Superior temporal gyrus (tissue), 1 donor: ENCODE measurements around the gene ZNF512.

ENCODE experiments used
- DNase-seq: peaks from one replicate; pipeline ENCODE4 v3.0.0-alpha.2; 2016; ENCODE audit errors: extremely low spot score

ZNF512 gene

GRCh38 chr2:27634291-27634690 is 51.4 kb downstream of the ZNF512 start:
- DNase-seq = no peak

GRCh38 chr2:27636766-27637165 is 53.9 kb downstream of the ZNF512 start:
- no peak for DNase-seq

- DNase-seq = no peak
These were observed 55.3 kb downstream of the ZNF512 start for GRCh38 chr2:27638037-27638637.

- no peak for DNase-seq
These were observed 55.9 kb downstream of the ZNF512 start for GRCh38 chr2:27638709-27639108.

GRCh38 chr2:27640722-27641245 is 57.9 kb downstream of the ZNF512 start:
- DNase-seq = no peak

GRCh38 chr2:27645197-27645596 is 62.4 kb downstream of the ZNF512 start:
- DNase-seq = no peak

- no peak for DNase-seq
These were observed 64.4 kb downstream of the ZNF512 start for GRCh38 chr2:27647289-27647688.

- no peak for DNase-seq
These were observed 64.9 kb downstream of the ZNF512 start for GRCh38 chr2:27647737-27648136.

GRCh38 chr2:27651056-27651455 is 68.2 kb downstream of the ZNF512 start:
- DNase-seq = no peak

- DNase-seq = no peak
These were observed 69.5 kb downstream of the ZNF512 start for GRCh38 chr2:27652341-27652740.

GRCh38 chr2:27652790-27653189 is 69.9 kb downstream of the ZNF512 start:
- DNase-seq = no peak

- DNase-seq = no peak
These were observed 70.6 kb downstream of the ZNF512 start for GRCh38 chr2:27653397-27653796.

- DNase-seq = no peak
These were observed 72.5 kb downstream of the ZNF512 start for GRCh38 chr2:27655155-27655951.

- DNase-seq = no peak
These were observed 78.5 kb downstream of the ZNF512 start for GRCh38 chr2:27661371-27661770.

- DNase-seq = peak; percentile 93
These were observed 80.7 kb downstream of the ZNF512 start, which contains the start of the genes SLC4A1AP and SUPT7L for GRCh38 chr2:27663285-27664153. Gene SLC4A1AP (plus strand): TSS chr2:27663889. CDS start chr2:27663915, 26 bp downstream. Gene SUPT7L (minus strand): TSS chr2:27663614. CDS start chr2:27662192, 1,422 bp downstream.

GRCh38 chr2:27664154-27664574 is 81.3 kb downstream of the ZNF512 start:
- no peak for DNase-seq

GRCh38 chr2:27664622-27665363 is 82.0 kb downstream of the ZNF512 start:
- no peak for DNase-seq

GRCh38 chr2:27667446-27667845 is 84.6 kb downstream of the ZNF512 start:
- no peak for DNase-seq

GRCh38 chr2:27671235-27671634 is 88.4 kb downstream of the ZNF512 start:
- no peak for DNase-seq
